ENCODE data around the gene LAGE3. TPM values are rescaled to one million over a fixed set of nuclear protein-coding genes. Genes with fewer than 3 reads are reported as not detected.

Gene LAGE3
- total and polyA plus RNA-seq, 10 of the 15 experiments (the other 5 are each of a cell fraction or from before 2014, with no cell fraction given) = 5.3 to 63.7 (median 19.7) TPM

GRCh38 chrX:154458954-154459778, 19.9 kb downstream of the LAGE3 start:
- Histone ChIP-seq H3K9me3 (replicated peaks; ENCODE audit: control insufficient read depth, insufficient read depth, low read length) (no peaks in the 10 kb centered on the region; the same call in 2 of the 3 replicates), H3K27ac (ENCODE audit: control insufficient read depth, insufficient read depth) (no peak overlapping the region), H2AFZ (ENCODE audit: control insufficient read depth, low read depth, low read length) (no peak overlapping the region), H3K27me3 (replicated peaks in 1 of 2; ENCODE audit: control insufficient read depth in 2 of 2, insufficient read depth in 2 of 2, low read length in 1 of 2) (no peaks in the 10 kb centered on the region), H3K4me1 (ENCODE audit: control insufficient read depth, insufficient read depth, low read length) (no peaks in the 10 kb centered on the region), H3K36me3 (ENCODE audit: control insufficient read depth in 2 of 2, insufficient read depth in 2 of 2, low read length in 1 of 2) (no peaks in the 10 kb centered on the region), H3K9ac (ENCODE audit: control insufficient read depth, insufficient read depth, low read length) (peak overlapping the region; percentile 56), H3K79me2 (ENCODE audit: control insufficient read depth, insufficient read depth, low read length) (peaks cover 9% of the 10 kb centered on the region), H3K4me3 (peak overlapping the region; percentile 77), H3K4me2 (ENCODE audit: control insufficient read depth, insufficient read depth) (peak overlapping the region; percentile 54), H4K20me1 (ENCODE audit: control insufficient read depth, insufficient read depth) (no peaks in the 10 kb centered on the region)
- WGBS (ENCODE audit: insufficient coverage, insufficient replicate concordance, low lambda C conversion rate, missing lambda C conversion rate) = 29% methylated on average over 10 of the region's 15 CpGs
- peak; percentile 81 for ATAC-seq
- no TSS peak for BruUV-seq (replicated peaks)
- DNase-seq (ENCODE audit: low read depth, low spot score) = no peak
- SMC1A ChIA-PET (ENCODE audit: uncharacterized antibody, unreplicated experiment) = interaction anchor here (1.0 kb wide), 1 partner anchor 68 kb away, joined by 3 read pairs; no protein-coding TSS in a partner anchor
- CTCF ChIA-PET = interaction anchor here (1.2 to 1.4 kb wide), 2 partner anchors 68 to 86 kb away, joined by 3 to 4 read pairs; no protein-coding TSS in a partner anchor
- FAIRE-seq = no peak
- intact Hi-C loops (cut with micrococcal nuclease; ENCODE audit: unreplicated experiment) = no loop called here
- POLR2A ChIA-PET = interaction anchor here (0.8 to 0.9 kb wide), 4 partner anchors 13 to 28 kb away, joined by 3 to 4 read pairs (median 4); partner anchors contain the start of gene UBL4A
- in situ Hi-C loops (cut with MboI) = no loop called here
- TF ChIP-seq, protein P1, sequence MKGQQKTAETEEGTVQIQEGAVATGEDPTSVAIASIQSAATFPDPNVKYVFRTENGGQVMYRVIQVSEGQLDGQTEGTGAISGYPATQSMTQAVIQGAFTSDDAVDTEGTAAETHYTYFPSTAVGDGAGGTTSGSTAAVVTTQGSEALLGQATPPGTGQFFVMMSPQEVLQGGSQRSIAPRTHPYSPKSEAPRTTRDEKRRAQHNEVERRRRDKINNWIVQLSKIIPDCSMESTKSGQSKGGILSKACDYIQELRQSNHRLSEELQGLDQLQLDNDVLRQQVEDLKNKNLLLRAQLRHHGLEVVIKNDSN (IDR thresholded peaks at IDR 0.05; ENCODE audit: borderline replicate concordance, extremely low read length, insufficient read depth, low read depth, low read length) = no peak
- TF ChIP-seq ZBED1 (IDR thresholded peaks at IDR 0.05; ENCODE audit: borderline replicate concordance) (no peak), RFX5 (IDR thresholded peaks at IDR 0.05; ENCODE audit: low read depth, low read length) (no peak), GABPA (IDR thresholded peaks at IDR 0.05; ENCODE audit: low read depth) (no peak), NFYB (IDR thresholded peaks at IDR 0.05; ENCODE audit: insufficient read depth, low read depth, low read length) (no peak), SMAD1 (IDR thresholded peaks at IDR 0.05; ENCODE audit: low read depth, partially characterized antibody) (no peak), SUPT20H (IDR thresholded peaks at IDR 0.05; ENCODE audit: borderline replicate concordance, control insufficient read depth, low read depth, low read length) (no peak), PAX5 (IDR thresholded peaks at IDR 0.05; ENCODE audit: borderline replicate concordance, low read depth, low read length) (no peak), WRNIP1 (IDR thresholded peaks at IDR 0.05; ENCODE audit: borderline replicate concordance, low read depth, low read length) (no peak), BACH1 (IDR thresholded peaks at IDR 0.05; ENCODE audit: borderline replicate concordance) (no peak), HDGF (IDR thresholded peaks at IDR 0.05) (no peak), ZNF274 (IDR thresholded peaks at IDR 0.05; ENCODE audit: insufficient read depth, insufficient read length) (no peak), PAX8 (IDR thresholded peaks at IDR 0.05) (no peak), POLR2A (IDR thresholded peaks at IDR 0.05; ENCODE audit: low read depth, low read length) (no peak)
- RAD21 ChIA-PET (ENCODE audit: unreplicated experiment) = no interaction called here

Measured in GM12878 (cell line).